ENCODE results near the gene RFX7.

DNA sequence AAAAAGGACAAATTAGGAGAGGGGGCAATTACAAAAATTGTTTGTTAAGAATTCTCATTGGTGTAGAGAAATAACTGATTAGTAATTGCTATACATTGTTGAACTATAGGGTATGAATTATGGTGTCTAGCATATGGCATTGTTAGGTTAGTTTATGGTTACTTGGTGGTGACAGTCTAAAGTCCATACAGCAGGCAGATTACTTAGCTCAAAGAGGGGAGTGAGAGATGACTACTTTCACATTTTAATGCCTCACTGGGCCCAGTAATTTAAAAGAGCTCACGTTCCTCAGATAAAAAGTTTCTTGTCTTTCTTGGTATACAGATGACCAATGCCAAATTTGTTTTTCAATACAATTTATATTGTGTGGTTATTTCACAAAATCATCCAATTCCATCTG, 137.8 kb downstream of the RFX7 start:
- TF ChIP-seq POLR2A (IDR thresholded peaks at IDR 0.05), result no peak
- TF ChIP-seq, protein P1, sequence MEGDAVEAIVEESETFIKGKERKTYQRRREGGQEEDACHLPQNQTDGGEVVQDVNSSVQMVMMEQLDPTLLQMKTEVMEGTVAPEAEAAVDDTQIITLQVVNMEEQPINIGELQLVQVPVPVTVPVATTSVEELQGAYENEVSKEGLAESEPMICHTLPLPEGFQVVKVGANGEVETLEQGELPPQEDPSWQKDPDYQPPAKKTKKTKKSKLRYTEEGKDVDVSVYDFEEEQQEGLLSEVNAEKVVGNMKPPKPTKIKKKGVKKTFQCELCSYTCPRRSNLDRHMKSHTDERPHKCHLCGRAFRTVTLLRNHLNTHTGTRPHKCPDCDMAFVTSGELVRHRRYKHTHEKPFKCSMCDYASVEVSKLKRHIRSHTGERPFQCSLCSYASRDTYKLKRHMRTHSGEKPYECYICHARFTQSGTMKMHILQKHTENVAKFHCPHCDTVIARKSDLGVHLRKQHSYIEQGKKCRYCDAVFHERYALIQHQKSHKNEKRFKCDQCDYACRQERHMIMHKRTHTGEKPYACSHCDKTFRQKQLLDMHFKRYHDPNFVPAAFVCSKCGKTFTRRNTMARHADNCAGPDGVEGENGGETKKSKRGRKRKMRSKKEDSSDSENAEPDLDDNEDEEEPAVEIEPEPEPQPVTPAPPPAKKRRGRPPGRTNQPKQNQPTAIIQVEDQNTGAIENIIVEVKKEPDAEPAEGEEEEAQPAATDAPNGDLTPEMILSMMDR (IDR thresholded peaks at IDR 0.05), result no peak
